ENCODE measurements around the gene SYNGR2.

DNA sequence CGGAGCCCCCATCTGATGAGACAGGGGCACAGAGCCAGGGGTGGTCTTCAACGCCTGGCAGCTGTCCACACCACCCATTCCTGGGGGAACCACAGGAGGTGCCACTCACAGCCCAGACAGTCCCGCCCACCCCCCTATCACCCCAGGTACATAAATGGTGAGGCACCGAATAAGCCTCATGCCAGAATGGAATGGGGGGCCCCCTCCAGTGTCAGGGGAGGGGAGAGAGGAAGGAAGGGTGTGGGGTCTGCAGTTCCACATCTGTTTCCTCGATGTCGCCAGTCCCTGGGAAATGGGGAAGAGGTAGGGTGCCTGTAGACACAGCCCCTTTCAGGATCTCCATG is 41.5 kb upstream of the SYNGR2 start:
- TF ChIP-seq, protein P1, sequence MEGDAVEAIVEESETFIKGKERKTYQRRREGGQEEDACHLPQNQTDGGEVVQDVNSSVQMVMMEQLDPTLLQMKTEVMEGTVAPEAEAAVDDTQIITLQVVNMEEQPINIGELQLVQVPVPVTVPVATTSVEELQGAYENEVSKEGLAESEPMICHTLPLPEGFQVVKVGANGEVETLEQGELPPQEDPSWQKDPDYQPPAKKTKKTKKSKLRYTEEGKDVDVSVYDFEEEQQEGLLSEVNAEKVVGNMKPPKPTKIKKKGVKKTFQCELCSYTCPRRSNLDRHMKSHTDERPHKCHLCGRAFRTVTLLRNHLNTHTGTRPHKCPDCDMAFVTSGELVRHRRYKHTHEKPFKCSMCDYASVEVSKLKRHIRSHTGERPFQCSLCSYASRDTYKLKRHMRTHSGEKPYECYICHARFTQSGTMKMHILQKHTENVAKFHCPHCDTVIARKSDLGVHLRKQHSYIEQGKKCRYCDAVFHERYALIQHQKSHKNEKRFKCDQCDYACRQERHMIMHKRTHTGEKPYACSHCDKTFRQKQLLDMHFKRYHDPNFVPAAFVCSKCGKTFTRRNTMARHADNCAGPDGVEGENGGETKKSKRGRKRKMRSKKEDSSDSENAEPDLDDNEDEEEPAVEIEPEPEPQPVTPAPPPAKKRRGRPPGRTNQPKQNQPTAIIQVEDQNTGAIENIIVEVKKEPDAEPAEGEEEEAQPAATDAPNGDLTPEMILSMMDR (IDR thresholded peaks at IDR 0.05): no peak
- TF ChIP-seq EZH2 (IDR thresholded peaks at IDR 0.05; ENCODE audit: borderline replicate concordance, insufficient read depth, low read depth, low read length, poor library complexity, severe bottlenecking): no peak

Measured in B cell (primary cell).